ENCODE data around the gene POMGNT1. TPM values are rescaled to one million over a fixed set of nuclear protein-coding genes. Genes with fewer than 3 reads are reported as not detected.

The POMGNT1 gene
- total and polyA plus RNA-seq, 5 donors, result 60.0 to 91.1 (median 85.3) TPM

DNA sequence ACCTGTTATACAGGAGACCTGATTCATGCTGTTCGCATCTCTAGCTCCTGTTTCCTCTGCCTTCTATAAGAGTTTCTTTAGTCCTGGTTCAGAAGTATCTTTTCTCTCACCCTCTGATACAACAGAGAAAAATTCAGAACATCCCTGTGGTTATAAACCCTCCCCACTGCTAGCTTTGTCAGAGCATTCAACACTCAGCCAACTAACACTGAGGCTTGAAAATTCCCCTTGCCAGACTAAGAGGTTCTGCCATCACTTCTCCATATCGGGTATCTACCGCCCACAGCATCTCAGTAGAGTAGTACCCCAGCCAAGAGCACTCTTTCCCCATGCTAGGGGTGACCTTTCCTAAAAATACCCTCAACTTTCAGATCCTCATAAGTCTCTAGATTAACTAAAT, 46.2 kb downstream of the POMGNT1 start:
- intact Hi-C loops (cut with DNase I), result no loop called here
- Histone ChIP-seq H3K9me3 (ENCODE audit: control insufficient read depth, low read length) (no peaks in the 10 kb centered on the region), H3K27ac (ENCODE audit: low read length) (no peak overlapping the region), H3K4me1 (ENCODE audit: control insufficient read depth, insufficient read depth, low read length) (peaks cover 2% of the 10 kb centered on the region), H3K27me3 (ENCODE audit: control insufficient read depth, insufficient read depth) (no peaks in the 10 kb centered on the region), H3K4me3 (ENCODE audit: low read length) (no peak overlapping the region)
- WGBS, result 72% methylated on average over 3 of the region's 3 CpGs
- ATAC-seq (no peak), DNase-seq (no peak)

GRCh38 chr1:46150085-46150484, 48.1 kb downstream of the POMGNT1 start:
- intact Hi-C loops (cut with DNase I), result no loop called here
- DNase-seq (no peak), ATAC-seq (peak; percentile 65 to 79)
- Histone ChIP-seq H3K27ac (ENCODE audit: low read length) (no peak overlapping the region), H3K4me1 (ENCODE audit: control insufficient read depth, insufficient read depth, low read length) (peaks cover 2% of the 10 kb centered on the region), H3K9me3 (ENCODE audit: control insufficient read depth, low read length) (no peaks in the 10 kb centered on the region), H3K4me3 (ENCODE audit: low read length) (no peak overlapping the region), H3K27me3 (ENCODE audit: control insufficient read depth, insufficient read depth) (no peaks in the 10 kb centered on the region)
- 62% methylated on average over 2 of the region's 2 CpGs for WGBS

DNA sequence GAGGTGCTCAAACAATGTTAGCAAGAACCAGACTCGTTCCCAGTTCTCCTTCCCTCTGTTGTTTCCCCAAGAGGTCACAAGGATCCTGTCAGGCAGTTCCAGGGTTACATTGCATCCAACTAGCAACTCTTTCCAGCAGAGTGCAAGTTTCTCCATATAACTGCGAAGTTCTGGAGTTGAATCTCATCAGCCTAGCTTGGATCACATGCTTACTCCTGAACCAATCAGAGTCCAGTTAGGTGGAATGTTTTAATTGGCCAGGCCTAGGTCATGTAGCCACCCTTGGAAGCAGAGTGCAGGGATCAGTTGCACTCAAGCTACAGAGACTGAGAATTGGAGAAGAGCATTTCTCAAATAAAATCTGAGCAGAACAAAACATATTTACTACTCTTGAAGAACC, 49.9 kb downstream of the POMGNT1 start:
- Histone ChIP-seq H3K9me3 (ENCODE audit: control insufficient read depth, low read length) (no peaks in the 10 kb centered on the region), H3K4me1 (ENCODE audit: control insufficient read depth, insufficient read depth, low read length) (peaks cover 2% of the 10 kb centered on the region), H3K27me3 (ENCODE audit: control insufficient read depth, insufficient read depth) (no peaks in the 10 kb centered on the region), H3K27ac (ENCODE audit: low read length) (no peak overlapping the region), H3K4me3 (ENCODE audit: low read length) (no peak overlapping the region)
- DNase-seq (no peak), ATAC-seq (no peak)
- intact Hi-C loops (cut with DNase I), result no loop called here
- WGBS, result 68% methylated on average over 2 of the region's 2 CpGs

Other genes with a start within 250 kb of the POMGNT1 start
- gene PIK3R3, start 65.8 kb downstream of the POMGNT1 start, total RNA-seq, result 10 to 100 TPM; 30.5 to 49.8 (median 38.7) TPM
- gene PIK3R3, start 65.8 kb downstream of the POMGNT1 start, polyA plus RNA-seq, result 20.0 TPM
- gene TSPAN1, start 23.3 kb downstream of the POMGNT1 start, total RNA-seq, result 1 to 10 TPM; 1.0 to 2.4 (median 1.5) TPM
- 1.3 TPM for gene TSPAN1, start 23.3 kb downstream of the POMGNT1 start, polyA plus RNA-seq
- gene P3R3URF, start 21.9 kb downstream of the POMGNT1 start, total RNA-seq, result not detected
- gene P3R3URF, start 21.9 kb downstream of the POMGNT1 start, polyA plus RNA-seq, result not detected
- 1 to 10 TPM; 4.3 to 7.0 (median 5.6) TPM for gene LURAP1, start 4.9 kb upstream of the POMGNT1 start, total RNA-seq
- gene LURAP1, start 4.9 kb upstream of the POMGNT1 start, polyA plus RNA-seq, result 3.8 TPM
- gene RAD54L, start 49.3 kb upstream of the POMGNT1 start, total RNA-seq, result under 1 TPM in 3 of 4 donors, not detected in 1; 0.56 to 0.89 (median 0.74) TPM
- 0.16 TPM for gene RAD54L, start 49.3 kb upstream of the POMGNT1 start, polyA plus RNA-seq
- gene LRRC41, start 105.2 kb upstream of the POMGNT1 start, total RNA-seq, result 10 to 100 TPM; 37.2 to 46.3 (median 40.1) TPM
- 27.1 TPM for gene LRRC41, start 105.2 kb upstream of the POMGNT1 start, polyA plus RNA-seq
- 100 to 1,000 TPM; 664 to 870 (median 705) TPM for gene UQCRH, start 105.3 kb upstream of the POMGNT1 start, total RNA-seq
- gene UQCRH, start 105.3 kb upstream of the POMGNT1 start, polyA plus RNA-seq, result 2,380 TPM
- 10 to 100 TPM; 12.6 to 18.7 (median 13.7) TPM for gene NSUN4, start 142.4 kb upstream of the POMGNT1 start, total RNA-seq
- 10.6 TPM for gene NSUN4, start 142.4 kb upstream of the POMGNT1 start, polyA plus RNA-seq
- gene FAAH, start 195.9 kb upstream of the POMGNT1 start, total RNA-seq, result 10 to 100 TPM in 3 of 4 donors, 1 to 10 TPM in 1; 4.8 to 17.2 (median 14.7) TPM
- 10.4 TPM for gene FAAH, start 195.9 kb upstream of the POMGNT1 start, polyA plus RNA-seq

All from right cardiac atrium (tissue), 5 donors.